H4 (cell line): ENCODE data around the gene TSPO2. TPM values are rescaled to one million over a fixed set of nuclear protein-coding genes. Genes with fewer than 3 reads are reported as not detected.

ENCODE experiments used
- DNase-seq: peaks from one replicate; pipeline ENCODE4 v3.0.0-alpha.2; 2015; ENCODE audit warnings: low spot score
- total RNA-seq: library from RNA; depleted of rRNA; stranded (reverse); fragments of >200 nt; shearing (Covaris generic); gene quantifications from 2 replicates; pipeline ENCODE4 v1.2.3, GENCODE V29; 2014

TSPO2 gene
- total RNA-seq, 1 experiment from 2014 or later: not detected

GRCh38 chr6:41027241-41027640 lies 15.0 kb upstream of the TSPO2 start:
- no peak for DNase-seq

- peak; percentile 80 for DNase-seq
Observed at GRCh38 chr6:41027799-41028560, 14.3 kb upstream of the TSPO2 start.

GRCh38 chr6:41028561-41029412 lies 13.5 kb upstream of the TSPO2 start:
- no peak for DNase-seq

GRCh38 chr6:41032830-41033229 lies 9.4 kb upstream of the TSPO2 start:
- no peak for DNase-seq

- DNase-seq: no peak
Observed at GRCh38 chr6:41033776-41034175, 8.5 kb upstream of the TSPO2 start.

- DNase-seq: no peak
Observed at GRCh38 chr6:41036186-41036585, 6.1 kb upstream of the TSPO2 start.

- DNase-seq: no peak
Observed at GRCh38 chr6:41036601-41037000, 5.7 kb upstream of the TSPO2 start.

- no peak for DNase-seq
Observed at GRCh38 chr6:41037107-41037900, 5.0 kb upstream of the TSPO2 start.

GRCh38 chr6:41038205-41038604 lies 4.1 kb upstream of the TSPO2 start:
- no peak for DNase-seq

GRCh38 chr6:41039060-41039998 lies 2.9 kb upstream of the TSPO2 start, which contains the start of gene UNC5CL:
UNC5CL (minus strand) TSS chr6:41039221; CDS start chr6:41035074, 4,147 bp downstream.
- peak; percentile 50 for DNase-seq

GRCh38 chr6:41040101-41040939 lies 1.9 kb upstream of the TSPO2 start:
- DNase-seq: peak; percentile 50

GRCh38 chr6:41040940-41041536 lies 1.2 kb upstream of the TSPO2 start:
- DNase-seq: no peak

- DNase-seq: no peak
Observed at GRCh38 chr6:41043151-41043550, 884 bp downstream of the TSPO2 start.

GRCh38 chr6:41045664-41046063 lies 3.4 kb downstream of the TSPO2 start:
- no peak for DNase-seq

- DNase-seq: no peak
Observed at GRCh38 chr6:41046084-41046483, 3.8 kb downstream of the TSPO2 start.

- DNase-seq: no peak
Observed at GRCh38 chr6:41047306-41047705, 5.0 kb downstream of the TSPO2 start.

- no peak for DNase-seq
Observed at GRCh38 chr6:41047745-41048732, 5.8 kb downstream of the TSPO2 start.

- DNase-seq: no peak
Observed at GRCh38 chr6:41049521-41049920, 7.3 kb downstream of the TSPO2 start.
